Measurements from ENCODE around the gene LPIN1.

The LPIN1 gene

DNA sequence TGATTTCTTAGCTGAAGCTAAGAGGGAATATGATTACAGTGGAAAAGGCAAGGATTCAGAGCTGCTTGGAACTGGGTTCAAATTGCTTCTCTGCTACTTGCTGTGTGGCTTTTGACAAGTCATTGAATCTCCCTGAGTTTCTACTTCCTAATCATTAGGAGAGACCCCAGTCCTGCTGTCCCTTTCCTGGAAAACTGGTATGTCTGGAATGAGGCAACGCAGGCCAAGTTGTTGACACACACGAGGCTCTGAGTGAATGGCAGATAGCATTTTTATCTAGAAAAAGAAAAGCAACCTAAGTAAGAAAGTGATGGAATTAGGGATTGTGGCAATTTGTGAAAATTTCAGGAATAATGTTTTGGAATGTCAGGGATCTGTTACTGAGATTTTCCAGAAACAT lies 123.6 kb downstream of the LPIN1 start:
- TF ChIP-seq, protein P1, sequence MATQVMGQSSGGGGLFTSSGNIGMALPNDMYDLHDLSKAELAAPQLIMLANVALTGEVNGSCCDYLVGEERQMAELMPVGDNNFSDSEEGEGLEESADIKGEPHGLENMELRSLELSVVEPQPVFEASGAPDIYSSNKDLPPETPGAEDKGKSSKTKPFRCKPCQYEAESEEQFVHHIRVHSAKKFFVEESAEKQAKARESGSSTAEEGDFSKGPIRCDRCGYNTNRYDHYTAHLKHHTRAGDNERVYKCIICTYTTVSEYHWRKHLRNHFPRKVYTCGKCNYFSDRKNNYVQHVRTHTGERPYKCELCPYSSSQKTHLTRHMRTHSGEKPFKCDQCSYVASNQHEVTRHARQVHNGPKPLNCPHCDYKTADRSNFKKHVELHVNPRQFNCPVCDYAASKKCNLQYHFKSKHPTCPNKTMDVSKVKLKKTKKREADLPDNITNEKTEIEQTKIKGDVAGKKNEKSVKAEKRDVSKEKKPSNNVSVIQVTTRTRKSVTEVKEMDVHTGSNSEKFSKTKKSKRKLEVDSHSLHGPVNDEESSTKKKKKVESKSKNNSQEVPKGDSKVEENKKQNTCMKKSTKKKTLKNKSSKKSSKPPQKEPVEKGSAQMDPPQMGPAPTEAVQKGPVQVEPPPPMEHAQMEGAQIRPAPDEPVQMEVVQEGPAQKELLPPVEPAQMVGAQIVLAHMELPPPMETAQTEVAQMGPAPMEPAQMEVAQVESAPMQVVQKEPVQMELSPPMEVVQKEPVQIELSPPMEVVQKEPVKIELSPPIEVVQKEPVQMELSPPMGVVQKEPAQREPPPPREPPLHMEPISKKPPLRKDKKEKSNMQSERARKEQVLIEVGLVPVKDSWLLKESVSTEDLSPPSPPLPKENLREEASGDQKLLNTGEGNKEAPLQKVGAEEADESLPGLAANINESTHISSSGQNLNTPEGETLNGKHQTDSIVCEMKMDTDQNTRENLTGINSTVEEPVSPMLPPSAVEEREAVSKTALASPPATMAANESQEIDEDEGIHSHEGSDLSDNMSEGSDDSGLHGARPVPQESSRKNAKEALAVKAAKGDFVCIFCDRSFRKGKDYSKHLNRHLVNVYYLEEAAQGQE (IDR thresholded peaks at IDR 0.05; ENCODE audit: low read depth): no peak
- TF ChIP-seq RAD21 (IDR thresholded peaks at IDR 0.05; ENCODE audit: low read depth) (no peak), EGR1 (IDR thresholded peaks at IDR 0.05) (no peak), TAF1 (IDR thresholded peaks at IDR 0.05; ENCODE audit: low read depth) (no peak), CREB1 (IDR thresholded peaks at IDR 0.05; ENCODE audit: low read depth) (no peak), YY1 (IDR thresholded peaks at IDR 0.05; ENCODE audit: low read depth) (no peak), FOXM1 (IDR thresholded peaks at IDR 0.05; ENCODE audit: borderline replicate concordance, low read depth) (no peak)

DNA sequence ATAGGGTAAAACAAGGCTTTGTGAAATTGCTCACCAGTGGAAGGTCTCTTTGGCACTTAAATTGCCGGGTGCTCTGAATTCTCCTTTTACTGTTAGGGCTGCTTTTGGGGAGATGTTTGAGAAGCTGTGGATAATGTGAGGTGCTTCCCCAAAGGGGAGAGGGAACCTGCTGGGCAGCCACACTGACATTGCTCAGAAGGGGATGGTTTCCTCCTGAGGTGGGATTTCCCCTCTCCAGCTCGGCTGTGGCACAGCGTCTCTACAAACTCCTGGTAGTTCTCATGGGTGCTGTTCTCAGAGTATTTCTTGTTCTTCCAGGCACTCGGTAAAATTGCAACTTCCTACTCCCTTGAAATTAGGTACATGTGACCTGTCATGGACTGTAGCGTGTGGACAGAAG lies 124.2 kb downstream of the LPIN1 start:
- TF ChIP-seq TEAD4 (IDR thresholded peaks at IDR 0.05) (no peak), EGR1 (IDR thresholded peaks at IDR 0.05) (no peak), NFIC (IDR thresholded peaks at IDR 0.05) (no peak), ZBTB7A (IDR thresholded peaks at IDR 0.05; ENCODE audit: low read depth) (no peak), TCF12 (IDR thresholded peaks at IDR 0.05; ENCODE audit: low read depth) (no peak), CEBPB (IDR thresholded peaks at IDR 0.05) (no peak), TAF1 (IDR thresholded peaks at IDR 0.05; ENCODE audit: low read depth) (no peak), CREB1 (IDR thresholded peaks at IDR 0.05; ENCODE audit: low read depth) (no peak), YY1 (IDR thresholded peaks at IDR 0.05; ENCODE audit: low read depth) (no peak), RAD21 (IDR thresholded peaks at IDR 0.05; ENCODE audit: low read depth) (no peak), EP300 (IDR thresholded peaks at IDR 0.05; ENCODE audit: borderline replicate concordance) (no peak), FOXM1 (IDR thresholded peaks at IDR 0.05; ENCODE audit: borderline replicate concordance, low read depth) (no peak)
- TF ChIP-seq, protein P1 (IDR thresholded peaks at IDR 0.05; ENCODE audit: low read depth): no peak
- TF ChIP-seq, protein P2, sequence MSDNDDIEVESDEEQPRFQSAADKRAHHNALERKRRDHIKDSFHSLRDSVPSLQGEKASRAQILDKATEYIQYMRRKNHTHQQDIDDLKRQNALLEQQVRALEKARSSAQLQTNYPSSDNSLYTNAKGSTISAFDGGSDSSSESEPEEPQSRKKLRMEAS (IDR thresholded peaks at IDR 0.05): no peak
- TF ChIP-seq, protein P3, sequence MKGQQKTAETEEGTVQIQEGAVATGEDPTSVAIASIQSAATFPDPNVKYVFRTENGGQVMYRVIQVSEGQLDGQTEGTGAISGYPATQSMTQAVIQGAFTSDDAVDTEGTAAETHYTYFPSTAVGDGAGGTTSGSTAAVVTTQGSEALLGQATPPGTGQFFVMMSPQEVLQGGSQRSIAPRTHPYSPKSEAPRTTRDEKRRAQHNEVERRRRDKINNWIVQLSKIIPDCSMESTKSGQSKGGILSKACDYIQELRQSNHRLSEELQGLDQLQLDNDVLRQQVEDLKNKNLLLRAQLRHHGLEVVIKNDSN (IDR thresholded peaks at IDR 0.05): no peak

DNA sequence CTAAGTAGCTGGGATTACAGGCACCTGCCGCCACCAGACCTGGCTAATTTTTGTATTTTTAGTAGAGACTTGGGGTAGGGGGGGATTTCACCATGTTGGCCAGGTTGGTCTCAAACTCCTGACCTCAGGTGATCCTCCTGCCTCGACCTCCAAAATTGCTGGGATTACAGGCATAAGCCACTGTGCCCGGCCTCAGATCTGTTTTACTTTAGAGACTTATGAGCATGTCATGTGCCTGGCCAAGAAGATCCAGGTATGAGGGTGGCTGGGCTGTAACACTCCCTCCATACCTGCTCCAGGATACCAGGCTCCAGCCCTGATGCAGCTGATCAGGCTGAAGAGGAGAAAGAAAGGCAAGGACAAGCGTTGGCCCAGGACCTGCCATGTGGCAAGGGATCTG lies 125.0 kb downstream of the LPIN1 start:
- TF ChIP-seq RAD21 (IDR thresholded peaks at IDR 0.05; ENCODE audit: low read depth): no peak
- TF ChIP-seq YY1 (IDR thresholded peaks at IDR 0.05; ENCODE audit: low read depth): no peak
- TF ChIP-seq, protein P2 (IDR thresholded peaks at IDR 0.05): no peak
- no peak for TF ChIP-seq EP300 (IDR thresholded peaks at IDR 0.05; ENCODE audit: borderline replicate concordance)
- TF ChIP-seq, protein P1 (IDR thresholded peaks at IDR 0.05; ENCODE audit: low read depth): no peak
- TF ChIP-seq TCF12 (IDR thresholded peaks at IDR 0.05; ENCODE audit: low read depth): no peak
- TF ChIP-seq TAF1 (IDR thresholded peaks at IDR 0.05; ENCODE audit: low read depth): no peak
- no peak for TF ChIP-seq ZBTB7A (IDR thresholded peaks at IDR 0.05; ENCODE audit: low read depth)
- no peak for TF ChIP-seq CREB1 (IDR thresholded peaks at IDR 0.05; ENCODE audit: low read depth)
- TF ChIP-seq CEBPB (IDR thresholded peaks at IDR 0.05): no peak
- no peak for TF ChIP-seq TEAD4 (IDR thresholded peaks at IDR 0.05)

DNA sequence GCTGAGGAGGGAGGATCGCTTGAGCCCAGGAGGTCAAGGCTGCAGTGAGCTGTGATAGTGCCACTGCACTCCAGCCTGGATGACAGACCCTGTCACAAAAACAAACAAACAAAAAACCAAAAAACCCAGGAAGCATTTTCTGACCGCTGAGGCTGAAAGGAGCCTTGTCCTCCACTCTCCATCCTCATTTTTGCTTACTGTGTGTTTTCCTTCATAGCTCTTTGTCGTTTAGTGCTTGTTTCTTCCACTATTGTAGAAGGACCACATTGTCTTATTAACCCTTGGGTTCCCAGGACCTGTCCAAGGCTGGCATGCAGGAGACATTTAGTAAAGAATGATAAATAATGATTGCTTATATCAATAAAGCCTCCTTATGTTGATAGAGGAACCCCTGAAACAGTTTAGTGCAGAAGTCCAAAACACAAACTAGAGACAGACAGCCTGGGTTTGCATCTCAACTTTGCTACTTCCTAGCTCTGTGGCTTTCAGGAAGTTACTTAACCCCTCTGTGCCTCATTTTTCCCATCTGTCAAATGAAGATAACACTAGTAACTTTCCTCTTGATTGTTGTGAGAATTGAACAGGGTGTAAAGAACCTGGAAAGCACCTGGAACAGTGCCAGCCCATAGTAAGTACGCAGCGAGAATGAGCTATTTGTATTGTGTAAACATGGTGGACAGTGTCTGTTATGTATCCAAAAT lies 126.0 kb downstream of the LPIN1 start:
- no peak for TF ChIP-seq RAD21 (IDR thresholded peaks at IDR 0.05; ENCODE audit: low read depth)
- no peak for TF ChIP-seq EP300 (IDR thresholded peaks at IDR 0.05; ENCODE audit: borderline replicate concordance)
- no peak for TF ChIP-seq CREB1 (IDR thresholded peaks at IDR 0.05; ENCODE audit: low read depth)
- no peak for TF ChIP-seq YY1 (IDR thresholded peaks at IDR 0.05; ENCODE audit: low read depth)
- TF ChIP-seq TAF1 (IDR thresholded peaks at IDR 0.05; ENCODE audit: low read depth): no peak
- no peak for TF ChIP-seq ZBTB7A (IDR thresholded peaks at IDR 0.05; ENCODE audit: low read depth)

DNA sequence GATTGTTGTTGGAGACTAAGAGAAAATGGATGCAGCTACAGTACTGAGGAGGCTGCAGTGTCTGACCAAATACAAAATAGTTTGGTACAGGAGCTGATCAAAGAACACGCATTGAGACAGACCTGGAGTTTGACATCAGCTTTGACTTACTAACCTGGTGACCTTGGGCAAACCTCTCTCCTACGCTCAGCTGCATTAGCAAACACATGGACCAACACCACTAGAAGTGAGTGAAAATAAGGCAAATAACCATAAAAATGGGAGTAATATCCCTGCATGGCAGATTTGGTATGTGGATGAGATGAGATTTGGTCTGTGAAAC lies 126.5 kb downstream of the LPIN1 start:
- TF ChIP-seq TEAD4 (IDR thresholded peaks at IDR 0.05): no peak
- no peak for TF ChIP-seq EP300 (IDR thresholded peaks at IDR 0.05; ENCODE audit: borderline replicate concordance)
- TF ChIP-seq, protein P3 (IDR thresholded peaks at IDR 0.05): no peak
- no peak for TF ChIP-seq RAD21 (IDR thresholded peaks at IDR 0.05; ENCODE audit: low read depth)
- no peak for TF ChIP-seq TCF12 (IDR thresholded peaks at IDR 0.05; ENCODE audit: low read depth)
- TF ChIP-seq NFIC (IDR thresholded peaks at IDR 0.05): no peak
- TF ChIP-seq CEBPB (IDR thresholded peaks at IDR 0.05): no peak
- no peak for TF ChIP-seq EGR1 (IDR thresholded peaks at IDR 0.05)
- TF ChIP-seq, protein P1 (IDR thresholded peaks at IDR 0.05; ENCODE audit: low read depth): no peak
- TF ChIP-seq CREB1 (IDR thresholded peaks at IDR 0.05; ENCODE audit: low read depth): no peak
- no peak for TF ChIP-seq ZBTB7A (IDR thresholded peaks at IDR 0.05; ENCODE audit: low read depth)
- no peak for TF ChIP-seq TAF1 (IDR thresholded peaks at IDR 0.05; ENCODE audit: low read depth)
